Gastrocnemius medialis (tissue), 4 donors: Measurements from ENCODE around the gene PPDPF.

Source experiments
- CTCF ChIP-seq, 5 experiments: fragments of 450-650 bp in 3 of 5; fragments of 200-600 bp in 2 of 5; sonication (generic) in 2 of 5; IDR thresholded peaks in 4 of 5; conservative IDR thresholded peaks in 1 of 5; 1 replicate in 4 of 5; 2 replicates in 1 of 5; pipeline ENCODE4 v1.5.1; 2016 to 2019; ENCODE audit warnings: antibody characterized with exemption in 5 of 5, mild to moderate bottlenecking in 3 of 5, moderate library complexity in 3 of 5
- POLR2A ChIP-seq, 2 donors: fragments of 450-650 bp; IDR thresholded peaks; one replicate each; pipeline ENCODE4 v1.6.1; 2017; ENCODE audit warnings: antibody characterized with exemption in 2 of 2, mild to moderate bottlenecking in 2 of 2, moderate library complexity in 2 of 2

GRCh38 chr20:63500902-63501817 is 19.4 kb upstream of the PPDPF start:
- TF ChIP-seq CTCF (IDR thresholded peaks at IDR 0.05 in 4 of 5, conservative IDR thresholded peaks at IDR 0.05 in 1 of 5), result no peak
- no peak for TF ChIP-seq POLR2A (IDR thresholded peaks at IDR 0.05)
